T-helper 2 cell treated with Interferon-gamma antibody and Interleukin-4, amounts not matched to agents 100 ng/mL and 5 ng/mL, for 36 hours (primary cell): Measurements from ENCODE around the gene TUBGCP5. TPM values are rescaled to one million over a fixed set of nuclear protein-coding genes. Genes with fewer than 3 reads are reported as not detected.
"Not testable (repeated sequence)": the region's sequence is repeated elsewhere in the genome, so short reads cannot be mapped to it uniquely, and the experiment has no call there.

Experiments
- intact Hi-C: fragments of 100-400 bp; cut with micrococcal nuclease; formaldehyde crosslinking; loops from one replicate; pipeline ENCODE4 v1.15.1; 2023
- total RNA-seq: library from RNA; stranded (reverse); gene quantifications from 2 replicates; pipeline ENCODE4 v1.2.3, GENCODE V29; 2022

The TUBGCP5 gene
- 22.8 and 23.4 TPM in 2 replicates for total RNA-seq

GRCh38 chr15:23039143-23039916, at the start of gene TUBGCP5:
TSS of gene TUBGCP5 (minus strand) at chr15:23039569. CDS start at chr15:23039543, 26 bp downstream.
- intact Hi-C loops = loop anchor here (1.0 kb wide), 1 partner anchor 201 kb away; the partner anchor contains the start of gene NIPA2

GRCh38 chr15:23083115-23083514, 43.7 kb upstream of the TUBGCP5 start:
- intact Hi-C loops = no loop called here

- intact Hi-C loops = not testable (repeated sequence)
Observed at GRCh38 chr15:23081996-23082737, 42.8 kb upstream of the TUBGCP5 start.

GRCh38 chr15:23081271-23081670, 41.9 kb upstream of the TUBGCP5 start:
- intact Hi-C loops = no loop called here

GRCh38 chr15:23079766-23080165, 40.4 kb upstream of the TUBGCP5 start:
- intact Hi-C loops = no loop called here

- intact Hi-C loops = no loop called here
Observed at GRCh38 chr15:23075927-23076326, 36.6 kb upstream of the TUBGCP5 start.

GRCh38 chr15:23074684-23075083, 35.3 kb upstream of the TUBGCP5 start:
- intact Hi-C loops = no loop called here

GRCh38 chr15:23073890-23074646, 34.7 kb upstream of the TUBGCP5 start:
- intact Hi-C loops = no loop called here

- intact Hi-C loops = no loop called here
Observed at GRCh38 chr15:23072633-23073032, 33.3 kb upstream of the TUBGCP5 start.

GRCh38 chr15:23069496-23070166, 30.3 kb upstream of the TUBGCP5 start:
- intact Hi-C loops = no loop called here

- intact Hi-C loops = no loop called here
Observed at GRCh38 chr15:23067416-23067815, 28.0 kb upstream of the TUBGCP5 start.

GRCh38 chr15:23065836-23066235, 26.5 kb upstream of the TUBGCP5 start:
- intact Hi-C loops = no loop called here

- intact Hi-C loops = no loop called here
Observed at GRCh38 chr15:23064156-23064555, 24.8 kb upstream of the TUBGCP5 start.

GRCh38 chr15:23057707-23058106, 18.3 kb upstream of the TUBGCP5 start:
- intact Hi-C loops = no loop called here

GRCh38 chr15:23055316-23055715, 15.9 kb upstream of the TUBGCP5 start:
- intact Hi-C loops = no loop called here

GRCh38 chr15:23052522-23052921, 13.2 kb upstream of the TUBGCP5 start:
- intact Hi-C loops = no loop called here

GRCh38 chr15:23050708-23051107, 11.3 kb upstream of the TUBGCP5 start:
- intact Hi-C loops = no loop called here

GRCh38 chr15:23049984-23050628, 10.7 kb upstream of the TUBGCP5 start:
- intact Hi-C loops = no loop called here

GRCh38 chr15:23048572-23049282, 9.4 kb upstream of the TUBGCP5 start:
- intact Hi-C loops = not testable (repeated sequence)

GRCh38 chr15:23043987-23044386, 4.6 kb upstream of the TUBGCP5 start:
- intact Hi-C loops = not testable (repeated sequence)
